ENCODE results near the gene AHNAK2.

The AHNAK2 gene

GRCh38 chr14:104897330-104898194 lies 80.6 kb downstream of the AHNAK2 start:
- DNase-seq (ENCODE audit: low read depth): no peak
- no peak for TF ChIP-seq MYC (IDR thresholded peaks at IDR 0.05; ENCODE audit: low read depth, low read length)
- no peak for TF ChIP-seq MAX (IDR thresholded peaks at IDR 0.05; ENCODE audit: low read depth, low read length)
- TF ChIP-seq, protein P1, sequence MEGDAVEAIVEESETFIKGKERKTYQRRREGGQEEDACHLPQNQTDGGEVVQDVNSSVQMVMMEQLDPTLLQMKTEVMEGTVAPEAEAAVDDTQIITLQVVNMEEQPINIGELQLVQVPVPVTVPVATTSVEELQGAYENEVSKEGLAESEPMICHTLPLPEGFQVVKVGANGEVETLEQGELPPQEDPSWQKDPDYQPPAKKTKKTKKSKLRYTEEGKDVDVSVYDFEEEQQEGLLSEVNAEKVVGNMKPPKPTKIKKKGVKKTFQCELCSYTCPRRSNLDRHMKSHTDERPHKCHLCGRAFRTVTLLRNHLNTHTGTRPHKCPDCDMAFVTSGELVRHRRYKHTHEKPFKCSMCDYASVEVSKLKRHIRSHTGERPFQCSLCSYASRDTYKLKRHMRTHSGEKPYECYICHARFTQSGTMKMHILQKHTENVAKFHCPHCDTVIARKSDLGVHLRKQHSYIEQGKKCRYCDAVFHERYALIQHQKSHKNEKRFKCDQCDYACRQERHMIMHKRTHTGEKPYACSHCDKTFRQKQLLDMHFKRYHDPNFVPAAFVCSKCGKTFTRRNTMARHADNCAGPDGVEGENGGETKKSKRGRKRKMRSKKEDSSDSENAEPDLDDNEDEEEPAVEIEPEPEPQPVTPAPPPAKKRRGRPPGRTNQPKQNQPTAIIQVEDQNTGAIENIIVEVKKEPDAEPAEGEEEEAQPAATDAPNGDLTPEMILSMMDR (IDR thresholded peaks at IDR 0.05; ENCODE audit: low read depth, low read length): no peak
- TF ChIP-seq POLR2A (IDR thresholded peaks at IDR 0.05; ENCODE audit: extremely low read depth, insufficient read length): no peak
- H3K4me3 ChIP-seq (ENCODE audit: low read depth, low read length): no peak overlapping the region

DNA sequence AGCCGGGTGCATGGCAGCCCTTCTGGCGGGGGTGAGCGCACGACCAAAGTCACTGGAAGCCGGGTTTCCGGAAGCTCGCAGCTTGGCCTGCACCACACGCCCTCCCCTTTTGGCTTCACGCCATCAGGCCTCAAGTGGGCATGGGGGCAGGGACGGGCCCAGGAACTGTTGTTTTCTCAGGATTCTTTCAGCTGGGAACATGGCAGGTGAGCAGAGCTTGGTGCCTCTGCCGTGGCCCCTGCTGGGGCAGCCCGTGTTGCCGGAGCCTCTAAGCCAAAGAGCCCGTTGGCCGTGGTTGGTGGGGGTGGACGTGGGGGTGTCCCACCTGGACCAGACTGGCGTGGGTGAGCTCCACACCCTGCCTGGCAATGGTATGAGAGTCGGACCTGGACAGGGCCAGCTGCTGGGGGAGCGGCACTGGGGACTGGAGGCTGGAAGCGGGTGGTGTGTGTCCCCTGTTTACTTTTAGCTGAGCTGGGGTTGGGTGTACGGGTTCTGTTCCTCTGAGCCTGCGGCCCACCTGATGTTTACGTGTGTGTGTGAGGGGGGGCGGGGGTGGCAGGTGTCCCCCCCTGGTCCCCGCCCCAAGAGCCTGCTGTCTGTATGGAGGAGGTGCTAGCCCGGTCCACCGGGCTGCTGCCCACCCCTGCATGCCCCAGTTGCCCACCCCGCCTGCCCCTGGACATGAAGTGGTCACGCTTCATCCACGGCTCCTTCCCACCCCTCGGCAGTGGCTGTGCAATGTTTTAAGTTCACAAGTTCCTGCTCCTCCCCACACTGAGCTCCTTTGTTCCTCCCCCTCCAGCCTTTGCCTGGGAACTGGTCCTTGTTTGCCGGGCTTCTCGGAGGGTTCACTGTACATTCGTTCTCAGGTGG lies 82.2 kb downstream of the AHNAK2 start:
- H3K4me3 ChIP-seq (ENCODE audit: low read depth, low read length): no peak overlapping the region
- peak; percentile 2 for DNase-seq (ENCODE audit: low read depth)
- TF ChIP-seq MAX (IDR thresholded peaks at IDR 0.05; ENCODE audit: low read depth, low read length) (no peak), POLR2A (IDR thresholded peaks at IDR 0.05; ENCODE audit: extremely low read depth, insufficient read length) (no peak), MYC (IDR thresholded peaks at IDR 0.05; ENCODE audit: low read depth, low read length) (no peak)
- TF ChIP-seq, protein P1 (IDR thresholded peaks at IDR 0.05; ENCODE audit: low read depth, low read length): no peak

DNA sequence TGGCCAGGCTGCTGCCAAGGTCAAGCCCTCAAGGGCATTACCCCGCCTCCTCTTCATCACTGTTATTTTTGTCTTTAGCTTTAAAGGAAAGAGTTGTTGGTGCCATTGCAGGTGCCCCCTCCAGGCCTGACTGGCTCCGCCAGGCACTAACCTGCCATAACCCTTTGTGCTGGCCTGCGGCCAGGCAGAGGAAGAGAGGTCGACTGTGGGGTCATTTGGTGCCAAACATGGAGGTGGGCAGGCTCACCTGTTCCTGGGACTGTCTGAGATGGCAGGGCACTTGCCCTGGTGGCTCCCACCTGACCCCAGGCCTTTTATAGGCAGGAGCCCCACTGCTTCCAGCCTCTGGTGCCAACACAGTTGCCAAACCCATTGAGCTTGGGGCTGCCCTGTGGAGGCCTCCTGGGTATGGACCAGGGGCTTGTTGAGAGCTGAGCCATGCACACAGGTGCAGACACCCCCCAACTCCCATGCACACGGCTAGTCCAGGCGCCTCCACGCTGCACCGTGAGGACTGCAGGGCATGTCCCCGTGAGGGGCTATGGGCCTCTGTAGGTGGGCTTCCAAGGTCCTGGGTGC lies 82.9 kb downstream of the AHNAK2 start:
- DNase-seq (ENCODE audit: low read depth): no peak
- H3K4me3 ChIP-seq (ENCODE audit: low read depth, low read length): no peak overlapping the region
- TF ChIP-seq, protein P1 (IDR thresholded peaks at IDR 0.05; ENCODE audit: low read depth, low read length): no peak
- TF ChIP-seq MYC (IDR thresholded peaks at IDR 0.05; ENCODE audit: low read depth, low read length) (no peak), POLR2A (IDR thresholded peaks at IDR 0.05; ENCODE audit: extremely low read depth, insufficient read length) (no peak), MAX (IDR thresholded peaks at IDR 0.05; ENCODE audit: low read depth, low read length) (no peak)

DNA sequence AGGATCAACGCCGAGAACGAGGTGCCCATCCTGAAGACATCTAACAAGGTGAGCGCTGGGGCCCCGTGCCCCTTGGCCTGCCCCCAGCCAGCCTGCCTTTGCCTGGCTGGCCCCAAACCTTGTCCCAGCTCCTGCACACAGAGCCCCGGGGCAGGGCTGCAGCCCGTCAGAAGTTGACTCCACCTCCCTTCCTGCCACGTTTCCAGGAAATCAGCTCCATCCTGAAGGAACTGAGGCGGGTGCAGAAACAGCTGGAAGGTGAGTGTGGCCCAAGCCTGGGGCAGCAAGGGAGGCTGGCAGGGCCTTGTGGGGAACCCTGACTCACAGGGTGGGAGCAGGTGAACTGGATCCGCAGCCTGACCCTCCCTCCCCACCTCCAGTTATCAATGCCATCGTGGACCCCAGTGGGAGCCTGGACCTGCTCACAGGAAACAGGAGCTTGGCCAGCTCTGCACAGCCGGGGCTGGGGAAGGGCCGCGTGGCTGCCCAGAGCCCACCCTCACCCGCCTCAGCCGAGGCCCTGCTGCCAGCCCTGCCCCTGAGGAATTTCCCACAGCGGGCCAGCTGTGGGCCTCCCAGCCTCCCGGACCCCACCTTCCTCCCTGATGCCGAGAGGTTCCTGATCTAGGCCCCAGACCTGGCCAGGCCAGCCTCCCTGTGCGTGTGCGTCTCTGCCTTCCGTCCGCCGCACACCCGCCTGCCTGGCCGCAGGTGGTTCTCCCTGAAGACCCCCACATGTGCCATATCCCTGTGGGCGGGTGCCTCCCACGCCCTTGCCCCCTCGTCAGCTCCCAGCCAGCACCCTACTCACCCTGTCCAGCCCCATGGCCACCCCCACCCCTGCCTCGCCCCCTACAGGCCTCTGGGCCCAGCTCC lies 83.6 kb downstream of the AHNAK2 start:
- no peak overlapping the region for H3K4me3 ChIP-seq (ENCODE audit: low read depth, low read length)
- TF ChIP-seq MAX (IDR thresholded peaks at IDR 0.05; ENCODE audit: low read depth, low read length) (no peak), POLR2A (IDR thresholded peaks at IDR 0.05; ENCODE audit: extremely low read depth, insufficient read length) (no peak), MYC (IDR thresholded peaks at IDR 0.05; ENCODE audit: low read depth, low read length) (no peak)
- TF ChIP-seq, protein P1 (IDR thresholded peaks at IDR 0.05; ENCODE audit: low read depth, low read length): no peak
- DNase-seq (ENCODE audit: low read depth): no peak

All from NB4 (cell line).